K562 (cell line): ENCODE results near the gene MX1. TPM values are rescaled to one million over a fixed set of nuclear protein-coding genes. Genes with fewer than 3 reads are reported as not detected.

ENCODE experiments used
- ATAC-seq: fragments of 200-7000 bp; cut with Tn5 transposase; 3 replicates; pipeline ENCODE4 v1.9.1; 2020; ENCODE audit warnings: moderate library complexity
- BruUV-seq: library from RNA; stranded (reverse); fragments of 400-500 nt; replicated peaks from 2 replicates; lab custom pipeline; 2021; lab: Mats Ljungman, UMichigan
- CTCF ChIA-PET: fragments of 300-600 bp; formaldehyde crosslinking; extraction: SDS; loops from one replicate; lab custom pipeline; 2021; ENCODE audit warnings: low intra/inter-chr PET ratio; lab: Yijun Ruan, JAX
- POLR2A ChIA-PET: fragments of 300-600, 350-650 bp; sonication (Branson Sonifier 250); formaldehyde crosslinking; extraction: SDS; loops from one replicate; lab custom pipeline; 2021; ENCODE audit warnings: antibody characterized with exemption, inconsistent platforms; lab: Yijun Ruan, JAX
- DNase-seq, 4 experiments: peaks; one replicate each; pipeline versions ENCODE4 v3.0.0 to v3.0.0-alpha.2; 2011 to 2018; ENCODE audit warnings: low spot score in 3 of 4, mixed read lengths in 3 of 4; ENCODE audit errors: extremely low read depth in 1 of 4
- FAIRE-seq: peaks from 2 replicates; lab custom pipeline; 2011; peaks lifted over from hg19 to GRCh38; lab: Jason Lieb, UNC
- H2AFZ ChIP-seq: 2 replicates; pipeline ENCODE4 v1.6.0; 2011; ENCODE audit warnings: low read depth, low read length, control low read depth, inconsistent platforms
- H3K27ac ChIP-seq: fragments of 200-600 bp; 3 replicates; pipeline ENCODE4 v1.8.0; 2011; ENCODE audit warnings: low read depth, mild to moderate bottlenecking, control low read depth, inconsistent platforms, low read length, moderate library complexity, mixed read lengths; ENCODE audit errors: extremely low read depth
- H3K27me3 ChIP-seq, 2 experiments: fragments of 300-600 bp in 1 of 2; 2 replicates in 1 of 2; 3 replicates in 1 of 2; pipeline versions ENCODE4 v1.6.0 to v1.8.0; 2011; ENCODE audit warnings: inconsistent platforms in 2 of 2, low read length in 2 of 2, mild to moderate bottlenecking in 1 of 2, mixed read lengths in 1 of 2, moderate library complexity in 1 of 2; ENCODE audit not compliant: control insufficient read depth in 2 of 2, insufficient read depth in 2 of 2
- H3K36me3 ChIP-seq: fragments of 300-600 bp; 3 replicates; pipeline ENCODE4 v1.8.0; 2011; ENCODE audit warnings: mild to moderate bottlenecking, low read length, inconsistent platforms; ENCODE audit not compliant: control insufficient read depth, insufficient read depth
- H3K4me1 ChIP-seq, 2 experiments: fragments of 200-600 bp in 1 of 2; replicated peaks in 1 of 2; 2 replicates in 1 of 2; 3 replicates in 1 of 2; pipeline versions ENCODE4 v1.5.1 to v1.8.0; 2011; ENCODE audit warnings: inconsistent platforms in 2 of 2, low read length in 2 of 2, mild to moderate bottlenecking in 1 of 2, mixed read lengths in 1 of 2, moderate library complexity in 1 of 2; ENCODE audit not compliant: control insufficient read depth in 2 of 2, insufficient read depth in 2 of 2
- H3K4me2 ChIP-seq: 2 replicates; pipeline ENCODE4 v1.6.1; 2011; ENCODE audit warnings: low read length, control low read depth, inconsistent platforms, mixed read lengths; ENCODE audit not compliant: insufficient read depth
- H3K4me3 ChIP-seq: fragments of 200-600 bp; sonication (generic), shearing (Covaris generic); 2 replicates; pipeline ENCODE4 v1.5.1; 2016; ENCODE audit warnings: control low read depth, inconsistent platforms
- H3K79me2 ChIP-seq: fragments of 200-600 bp; 3 replicates; pipeline ENCODE4 v1.8.0; 2011; ENCODE audit warnings: low read length, inconsistent platforms; ENCODE audit not compliant: control insufficient read depth, insufficient read depth
- H3K9ac ChIP-seq, 2 experiments: 2 replicates each; pipeline versions ENCODE4 v1.6.0 to v1.6.1; 2011; ENCODE audit warnings: low read depth in 2 of 2, low read length in 2 of 2, control low read depth in 1 of 2, inconsistent platforms in 1 of 2, mild to moderate bottlenecking in 1 of 2, mixed read lengths in 1 of 2; ENCODE audit not compliant: insufficient read depth in 1 of 2
- H3K9me1 ChIP-seq: one replicate; pipeline ENCODE4 v1.6.0; 2011; ENCODE audit warnings: inconsistent platforms, mild to moderate bottlenecking, low read length, moderate library complexity; ENCODE audit not compliant: control insufficient read depth, insufficient read depth
- H3K9me3 ChIP-seq: replicated peaks from 2 replicates; pipeline ENCODE4 v1.5.1; 2011; ENCODE audit warnings: low read depth, low read length, inconsistent platforms; ENCODE audit not compliant: control insufficient read depth, insufficient read depth
- H4K20me1 ChIP-seq: replicated peaks from 2 replicates; pipeline ENCODE4 v1.6.1; 2011; ENCODE audit warnings: low read length, inconsistent platforms, mixed read lengths; ENCODE audit not compliant: control insufficient read depth, insufficient read depth
- HINFP ChIP-seq: fragments of 450-650 bp; conservative IDR thresholded peaks from 2 replicates; pipeline ENCODE4 v1.6.1; 2016; ENCODE audit warnings: missing genetic modification characterization, low read depth, mild to moderate bottlenecking, control low read depth, missing compliant biosample characterization
- RNF2 ChIP-seq: sonication (generic); IDR thresholded peaks from 2 replicates; pipeline ENCODE4 v1.6.1; 2016
- SMAD4 ChIP-seq: fragments of 250-450 bp; sonication (Bioruptor Pico); conservative IDR thresholded peaks from 2 replicates; pipeline ENCODE4 v1.8.0; 2021; ENCODE audit warnings: inconsistent platforms, mild to moderate bottlenecking, moderate library complexity
- TRIM28 ChIP-seq: fragments of 450-650 bp; IDR thresholded peaks from 2 replicates; pipeline ENCODE4 v1.6.1; 2017
- ZNF785 ChIP-seq: fragments of 250-450 bp; sonication (Bioruptor Pico); IDR thresholded peaks from 2 replicates; pipeline ENCODE4 v1.4.0; 2020; ENCODE audit warnings: mild to moderate bottlenecking
- WGBS: fragments of 100-300 bp; shearing (Covaris generic); methylation state at CpG from one replicate; pipeline ENCODE4 v1.1.6; 2016; ENCODE audit warnings: low coverage, mixed read lengths; ENCODE audit not compliant: insufficient coverage; ENCODE audit errors: missing lambda C conversion rate; 5-methylcytosine and 5-hydroxymethylcytosine counted together
- in situ Hi-C: fragments of 300-500 bp; cut with MboI; formaldehyde crosslinking; loops from 4 replicates; pipeline ENCODE4 v1.15.0; 2018; ENCODE audit warnings: inconsistent platforms, mixed read lengths
- intact Hi-C: fragments of 100-400 bp; cut with micrococcal nuclease; formaldehyde crosslinking; loops from 2 replicates; pipeline ENCODE4 v1.14.2; 2022
- polyA plus RNA-seq, 8 experiments: library from polyadenylated mRNA; depleted of rRNA in 4 of 8; stranded (reverse) in 5 of 8; unstranded in 3 of 8; fragments of >200 nt; fragmentation: Nextera tagmentation in 2 of 8; fragmentation: Illumina TruSeq in 1 of 8; extraction: Ambion mirVana in 2 of 8; extraction: Trizol in 1 of 8; gene quantifications; 2 replicates each; pipeline versions ENCODE4 v1.2.1 to v1.2.3, GENCODE V29; 2011 to 2014; ENCODE audit warnings: inconsistent platforms in 1 of 8, missing spikeins in 1 of 8
- total RNA-seq, 7 experiments: library from RNA; depleted of rRNA in 6 of 7; stranded (reverse); fragments of >200 nt in 6 of 7; fragmentation: Illumina TruSeq in 2 of 7; extraction: Trizol in 2 of 7; gene quantifications; 2 replicates each; pipeline versions ENCODE4 v1.2.1 to v1.2.3, GENCODE V29; 2011 to 2021; ENCODE audit warnings: low replicate concordance in 1 of 7
- TF ChIP-seq, protein P1 (sequence below): fragments of 250-450 bp; sonication (Bioruptor Pico); IDR thresholded peaks from 2 replicates; pipeline ENCODE4 v1.8.0; 2022; ENCODE audit warnings: moderate library complexity, mild to moderate bottlenecking, inconsistent platforms
- TF ChIP-seq, protein P2 (sequence below): sonication (generic); formaldehyde crosslinking; IDR thresholded peaks from 2 replicates; pipeline ENCODE4 v1.8.1; 2022; ENCODE audit warnings: missing genetic modification reagents

MX1 gene
- total and polyA plus RNA-seq, 9 of the 15 experiments (the other 6 are each of a cell fraction or from before 2014, with no cell fraction given), result 0.07 to 0.51 (median 0.21) TPM; not detected in 5

GRCh38 chr21:41441546-41441945, 15.5 kb downstream of the MX1 start:
- ChIA-PET POLR2A (interaction anchor here (1.5 kb wide), 1 partner anchor 11 kb away, joined by 4 read pairs; no protein-coding TSS in a partner anchor), CTCF (no interaction called here)
- H3K27me3 ChIP-seq, result peaks cover 0 to 10% of the 10 kb centered on the region in 2 experiments; a peak in 3 of 5 replicates
- H2AFZ ChIP-seq, result no peak overlapping the region
- no peak for DNase-seq
- no TSS peak for BruUV-seq
- ATAC-seq, result no peak
- under 1% methylated on average over 14 of the region's 14 CpGs for WGBS
- H3K79me2 ChIP-seq, result no peaks in the 10 kb centered on the region
- H4K20me1 ChIP-seq, result no peaks in the 10 kb centered on the region
- intact Hi-C loops, result no loop called here
- no peaks in the 10 kb centered on the region for H3K4me1 ChIP-seq
- H3K36me3 ChIP-seq, result no peaks in the 10 kb centered on the region
- in situ Hi-C loops, result no loop called here
- H3K9ac ChIP-seq, result no peak overlapping the region
- H3K4me3 ChIP-seq, result no peak overlapping the region
- H3K9me3 ChIP-seq, result no peaks in the 10 kb centered on the region
- no peak for FAIRE-seq
- no peak overlapping the region for H3K4me2 ChIP-seq
- no peak overlapping the region for H3K27ac ChIP-seq
- H3K9me1 ChIP-seq, result no peaks in the 10 kb centered on the region
- TF ChIP-seq, protein P1, sequence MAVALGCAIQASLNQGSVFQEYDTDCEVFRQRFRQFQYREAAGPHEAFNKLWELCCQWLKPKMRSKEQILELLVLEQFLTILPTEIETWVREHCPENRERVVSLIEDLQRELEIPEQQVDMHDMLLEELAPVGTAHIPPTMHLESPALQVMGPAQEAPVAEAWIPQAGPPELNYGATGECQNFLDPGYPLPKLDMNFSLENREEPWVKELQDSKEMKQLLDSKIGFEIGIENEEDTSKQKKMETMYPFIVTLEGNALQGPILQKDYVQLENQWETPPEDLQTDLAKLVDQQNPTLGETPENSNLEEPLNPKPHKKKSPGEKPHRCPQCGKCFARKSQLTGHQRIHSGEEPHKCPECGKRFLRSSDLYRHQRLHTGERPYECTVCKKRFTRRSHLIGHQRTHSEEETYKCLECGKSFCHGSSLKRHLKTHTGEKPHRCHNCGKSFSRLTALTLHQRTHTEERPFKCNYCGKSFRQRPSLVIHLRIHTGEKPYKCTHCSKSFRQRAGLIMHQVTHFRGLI (CRISPR knock-in tag), result no peak
- TF ChIP-seq SMAD4 (no peak), TRIM28 (no peak), ZNF785 (CRISPR knock-in tag) (no peak), RNF2 (no peak), HINFP (tag) (no peak)
- TF ChIP-seq, protein P2, sequence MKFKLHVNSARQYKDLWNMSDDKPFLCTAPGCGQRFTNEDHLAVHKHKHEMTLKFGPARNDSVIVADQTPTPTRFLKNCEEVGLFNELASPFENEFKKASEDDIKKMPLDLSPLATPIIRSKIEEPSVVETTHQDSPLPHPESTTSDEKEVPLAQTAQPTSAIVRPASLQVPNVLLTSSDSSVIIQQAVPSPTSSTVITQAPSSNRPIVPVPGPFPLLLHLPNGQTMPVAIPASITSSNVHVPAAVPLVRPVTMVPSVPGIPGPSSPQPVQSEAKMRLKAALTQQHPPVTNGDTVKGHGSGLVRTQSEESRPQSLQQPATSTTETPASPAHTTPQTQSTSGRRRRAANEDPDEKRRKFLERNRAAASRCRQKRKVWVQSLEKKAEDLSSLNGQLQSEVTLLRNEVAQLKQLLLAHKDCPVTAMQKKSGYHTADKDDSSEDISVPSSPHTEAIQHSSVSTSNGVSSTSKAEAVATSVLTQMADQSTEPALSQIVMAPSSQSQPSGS, result no peak
